Astrocyte of the cerebellum (primary cell): ENCODE data around the gene GON7.

Source experiments
- DNase-seq: peaks from one replicate; pipeline ENCODE4 v3.0.0-alpha.2; 2011; ENCODE audit warnings: low read depth
- H3K4me3 ChIP-seq: 2 replicates; pipeline ENCODE4 v1.5.1; 2011; ENCODE audit warnings: mild to moderate bottlenecking, low read depth, low read length, moderate library complexity
- in situ Hi-C: cut with HindIII; loops from 2 replicates; pipeline ENCODE4 v1.10.0; 2017; ENCODE audit warnings: low sequenced_read_pairs
- TF ChIP-seq, protein P1 (sequence below): IDR thresholded peaks from 2 replicates; pipeline ENCODE4 v1.5.1; 2012; ENCODE audit warnings: low read length, low read depth, moderate library complexity, mild to moderate bottlenecking; ENCODE audit errors: missing control alignments

The GON7 gene

GRCh38 chr14:93200553-93200952 lies 6.3 kb downstream of the GON7 start:
- in situ Hi-C loops = no loop called here
- TF ChIP-seq, protein P1, sequence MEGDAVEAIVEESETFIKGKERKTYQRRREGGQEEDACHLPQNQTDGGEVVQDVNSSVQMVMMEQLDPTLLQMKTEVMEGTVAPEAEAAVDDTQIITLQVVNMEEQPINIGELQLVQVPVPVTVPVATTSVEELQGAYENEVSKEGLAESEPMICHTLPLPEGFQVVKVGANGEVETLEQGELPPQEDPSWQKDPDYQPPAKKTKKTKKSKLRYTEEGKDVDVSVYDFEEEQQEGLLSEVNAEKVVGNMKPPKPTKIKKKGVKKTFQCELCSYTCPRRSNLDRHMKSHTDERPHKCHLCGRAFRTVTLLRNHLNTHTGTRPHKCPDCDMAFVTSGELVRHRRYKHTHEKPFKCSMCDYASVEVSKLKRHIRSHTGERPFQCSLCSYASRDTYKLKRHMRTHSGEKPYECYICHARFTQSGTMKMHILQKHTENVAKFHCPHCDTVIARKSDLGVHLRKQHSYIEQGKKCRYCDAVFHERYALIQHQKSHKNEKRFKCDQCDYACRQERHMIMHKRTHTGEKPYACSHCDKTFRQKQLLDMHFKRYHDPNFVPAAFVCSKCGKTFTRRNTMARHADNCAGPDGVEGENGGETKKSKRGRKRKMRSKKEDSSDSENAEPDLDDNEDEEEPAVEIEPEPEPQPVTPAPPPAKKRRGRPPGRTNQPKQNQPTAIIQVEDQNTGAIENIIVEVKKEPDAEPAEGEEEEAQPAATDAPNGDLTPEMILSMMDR = no peak
- no peak for DNase-seq
- H3K4me3 ChIP-seq = no peak overlapping the region

- DNase-seq = no peak
- no peak overlapping the region for H3K4me3 ChIP-seq
- in situ Hi-C loops = no loop called here
- TF ChIP-seq, protein P1 = no peak
Measured at GRCh38 chr14:93199031-93199430, 7.8 kb downstream of the GON7 start.

DNA sequence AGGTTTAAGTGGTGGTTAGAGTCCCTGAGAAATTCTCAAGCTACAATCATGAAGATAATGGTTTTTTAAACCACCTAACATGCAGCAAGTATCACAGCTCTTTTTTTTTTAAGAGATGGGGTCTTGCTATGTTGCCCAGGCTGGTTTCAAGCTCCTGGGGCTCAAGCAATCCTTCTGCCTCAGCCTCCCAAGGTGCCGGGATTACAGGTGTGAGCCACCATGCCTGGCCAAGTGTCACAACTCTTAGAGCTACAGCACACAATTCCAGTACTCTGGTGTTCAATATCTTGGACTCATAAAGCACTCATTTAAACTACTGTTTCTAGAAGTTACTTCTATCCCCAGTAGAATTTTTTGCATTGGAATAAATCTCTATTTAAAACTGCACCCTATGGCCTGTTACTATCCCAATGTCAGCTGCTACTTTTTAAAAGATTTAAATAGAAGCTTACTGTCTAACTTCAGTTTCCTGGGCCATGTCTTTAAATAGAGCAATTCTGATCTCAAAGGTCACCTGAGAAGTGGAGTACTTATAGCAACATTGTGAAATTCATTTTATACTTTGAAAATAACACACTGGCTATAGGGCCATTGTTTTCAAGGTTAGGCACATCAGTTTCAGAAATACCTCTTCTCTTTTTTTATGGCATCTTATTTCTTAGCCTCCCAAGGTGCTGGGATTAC lies 11.4 kb downstream of the GON7 start:
- in situ Hi-C loops = no loop called here
- no peak for DNase-seq
- H3K4me3 ChIP-seq = no peak overlapping the region
- TF ChIP-seq, protein P1 = no peak

DNA sequence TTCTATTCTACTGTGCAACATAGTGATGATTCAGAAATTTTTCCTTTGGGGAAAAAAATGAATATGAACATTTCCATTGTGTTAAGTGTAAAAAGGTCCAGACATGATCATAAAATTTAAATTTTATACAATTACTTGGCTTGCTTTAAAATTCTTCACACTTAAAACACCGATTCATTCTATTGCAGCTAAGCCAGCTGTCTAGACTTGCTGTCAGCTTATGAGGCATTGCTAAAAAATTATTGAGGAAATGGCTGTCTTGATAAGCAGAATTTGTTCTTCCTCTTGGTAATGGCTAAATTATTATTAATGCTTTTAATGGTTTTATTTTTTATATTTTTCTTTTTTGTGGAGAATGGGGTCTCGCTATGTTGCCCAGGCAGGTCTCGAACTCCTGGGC lies 19.9 kb downstream of the GON7 start:
- in situ Hi-C loops = no loop called here
- DNase-seq = no peak
- TF ChIP-seq, protein P1 = no peak
- no peak overlapping the region for H3K4me3 ChIP-seq

DNA sequence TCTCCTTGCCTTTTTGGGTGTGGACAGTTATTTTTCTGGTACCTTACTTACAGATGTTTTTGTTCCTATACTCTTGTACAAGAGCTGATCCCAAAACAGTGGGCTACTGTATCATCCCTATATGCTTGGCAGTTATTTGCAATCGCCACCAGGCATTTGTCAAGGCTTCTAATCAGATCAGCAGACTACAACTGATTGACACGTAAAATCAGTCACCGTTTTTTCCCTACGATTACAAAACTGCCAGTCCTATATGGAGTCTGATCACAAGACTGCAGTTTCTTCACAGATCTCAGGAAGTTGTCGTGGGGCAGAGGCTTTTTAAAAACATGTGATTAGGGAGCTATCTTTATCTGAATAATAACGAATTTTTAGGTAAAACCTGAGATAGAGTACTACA lies 20.4 kb downstream of the GON7 start:
- H3K4me3 ChIP-seq = no peak overlapping the region

GRCh38 chr14:93185349-93185720 lies 21.5 kb downstream of the GON7 start:
- TF ChIP-seq, protein P1 = no peak
- DNase-seq = no peak
- peak overlapping the region; percentile 93 for H3K4me3 ChIP-seq
- in situ Hi-C loops = no loop called here

More for the DNA sequence above, 20.4 kb downstream of the GON7 start:
- in situ Hi-C loops = no loop called here
- DNase-seq = no peak
- TF ChIP-seq, protein P1 = no peak
